PC-3 (cell line): Measurements from ENCODE around the gene PLA2G2C. TPM values are rescaled to one million over a fixed set of nuclear protein-coding genes. Genes with fewer than 3 reads are reported as not detected.
A peak's percentile ranks its signal among the peaks of the same experiment; 100 is the strongest.

ENCODE experiments used
- ATAC-seq: fragments of 200-7000 bp; cut with Tn5 transposase; 2 replicates; pipeline ENCODE4 v1.9.1; 2020; ENCODE audit warnings: mild to moderate bottlenecking, moderate library complexity
- BruUV-seq: library from RNA; stranded (reverse); fragments of 400-500 nt; replicated peaks from 2 replicates; lab custom pipeline; 2021; lab: Mats Ljungman, UMichigan
- CTCF ChIA-PET: fragments of 300-600 bp; sonication (Branson Sonifier 250); formaldehyde crosslinking; loops from one replicate; lab custom pipeline; 2022; ENCODE audit warnings: antibody characterized with exemption; lab: Charles Lee
- POLR2A ChIA-PET: fragments of 300-600 bp; sonication (Branson Sonifier 250); formaldehyde crosslinking; loops from one replicate; lab custom pipeline; 2022; ENCODE audit warnings: antibody characterized with exemption; ENCODE audit not compliant: unreplicated experiment; lab: Charles Lee
- DNase-seq: peaks from one replicate; pipeline ENCODE4 v3.0.0-alpha.2; 2015
- H2AFZ ChIP-seq: fragments of 300-600 bp; sonication (generic); 2 replicates; pipeline ENCODE4 v1.6.0; 2016; ENCODE audit warnings: antibody characterized with exemption, low read length
- H3F3A ChIP-seq: fragments of 300-600 bp; sonication (generic); one replicate; pipeline ENCODE4 v1.6.0; 2017; ENCODE audit warnings: antibody characterized with exemption, low read length, control low read depth, mild to moderate bottlenecking; ENCODE audit not compliant: unreplicated experiment
- H3K27ac ChIP-seq: fragments of 300-600 bp; sonication (generic); 2 replicates; pipeline ENCODE4 v1.5.1; 2016; ENCODE audit warnings: mild to moderate bottlenecking, low read length
- H3K27me3 ChIP-seq: fragments of 300-600 bp; sonication (generic); 2 replicates; pipeline ENCODE4 v1.6.1; 2016; ENCODE audit warnings: low read length, mixed read lengths
- H3K36me3 ChIP-seq: fragments of 300-600 bp; sonication (generic); 2 replicates; pipeline ENCODE4 v1.6.1; 2016; ENCODE audit warnings: low read depth, mixed run types, low read length, mixed read lengths
- H3K4me1 ChIP-seq: fragments of 300-600 bp; sonication (generic); 2 replicates; pipeline ENCODE4 v1.5.1; 2016; ENCODE audit warnings: low read length; ENCODE audit not compliant: insufficient read depth
- H3K4me2 ChIP-seq: fragments of 300-600 bp; sonication (generic); 2 replicates; pipeline ENCODE4 v1.6.0; 2016; ENCODE audit warnings: low read length
- H3K4me3 ChIP-seq: fragments of 300-600 bp; sonication (generic); 2 replicates; pipeline ENCODE4 v1.5.1; 2016; ENCODE audit warnings: mild to moderate bottlenecking, low read length, mixed read lengths
- H3K79me2 ChIP-seq: fragments of 300-600 bp; sonication (generic); 2 replicates; pipeline ENCODE4 v1.6.1; 2017; ENCODE audit warnings: low read length, mixed read lengths
- H3K9ac ChIP-seq: fragments of 300-600 bp; sonication (generic); 2 replicates; pipeline ENCODE4 v1.6.0; 2016; ENCODE audit warnings: mild to moderate bottlenecking, low read length
- H3K9me2 ChIP-seq: fragments of 300-600 bp; sonication (generic); replicated peaks from 2 replicates; pipeline ENCODE4 v1.6.1; 2016; ENCODE audit warnings: mixed run types, low read length, mixed read lengths
- H3K9me3 ChIP-seq: fragments of 300-600 bp; sonication (generic); 2 replicates; pipeline ENCODE4 v1.6.1; 2016; ENCODE audit warnings: low read length, mixed read lengths
- H4K20me1 ChIP-seq: fragments of 300-600 bp; sonication (generic); 2 replicates; pipeline ENCODE4 v1.6.1; 2016; ENCODE audit warnings: low read length, mixed read lengths
- EZH2 ChIP-seq: fragments of 300-600 bp; sonication (generic); IDR thresholded peaks from one replicate; pipeline ENCODE4 v1.6.1; 2017; ENCODE audit warnings: antibody characterized with exemption, mild to moderate bottlenecking, low read length; ENCODE audit not compliant: unreplicated experiment
- EZH2phosphoT487 ChIP-seq: fragments of 300-600 bp; sonication (generic); IDR thresholded peaks from 2 replicates; pipeline ENCODE4 v1.6.1; 2018; ENCODE audit warnings: mild to moderate bottlenecking, antibody characterized with exemption, low read length, borderline replicate concordance
- intact Hi-C: fragments of 100-400 bp; cut with micrococcal nuclease; formaldehyde crosslinking; loops from 2 replicates; pipeline ENCODE4 v1.9.0; 2023
- total RNA-seq: library from RNA; depleted of rRNA; stranded (reverse); fragments of >200 nt; gene quantifications from 2 replicates; pipeline ENCODE4 v1.2.3, GENCODE V29; 2014
- TF ChIP-seq, protein P1 (sequence below): fragments of 300-600 bp; sonication (generic); conservative IDR thresholded peaks from 2 replicates; pipeline ENCODE4 v1.5.1; 2017; ENCODE audit warnings: antibody characterized with exemption, low read depth, mild to moderate bottlenecking, low read length

Gene PLA2G2C
- total RNA-seq, 1 experiment from 2014 or later = not detected

GRCh38 chr1:20124456-20125057, 61.8 kb downstream of the PLA2G2C start:
- H3K4me1 ChIP-seq = peaks cover 13% of the 10 kb centered on the region
- no peaks in the 10 kb centered on the region for H3K9me3 ChIP-seq
- POLR2A ChIA-PET = interaction anchor here (0.6 kb wide), 1 partner anchor 12 kb away, joined by 3 read pairs; no protein-coding TSS in a partner anchor
- CTCF ChIA-PET = no interaction called here
- intact Hi-C loops = no loop called here
- peak; percentile 95 for DNase-seq
- no peaks in the 10 kb centered on the region for H4K20me1 ChIP-seq
- H3K9me2 ChIP-seq = no peaks in the 10 kb centered on the region
- TF ChIP-seq, protein P1, sequence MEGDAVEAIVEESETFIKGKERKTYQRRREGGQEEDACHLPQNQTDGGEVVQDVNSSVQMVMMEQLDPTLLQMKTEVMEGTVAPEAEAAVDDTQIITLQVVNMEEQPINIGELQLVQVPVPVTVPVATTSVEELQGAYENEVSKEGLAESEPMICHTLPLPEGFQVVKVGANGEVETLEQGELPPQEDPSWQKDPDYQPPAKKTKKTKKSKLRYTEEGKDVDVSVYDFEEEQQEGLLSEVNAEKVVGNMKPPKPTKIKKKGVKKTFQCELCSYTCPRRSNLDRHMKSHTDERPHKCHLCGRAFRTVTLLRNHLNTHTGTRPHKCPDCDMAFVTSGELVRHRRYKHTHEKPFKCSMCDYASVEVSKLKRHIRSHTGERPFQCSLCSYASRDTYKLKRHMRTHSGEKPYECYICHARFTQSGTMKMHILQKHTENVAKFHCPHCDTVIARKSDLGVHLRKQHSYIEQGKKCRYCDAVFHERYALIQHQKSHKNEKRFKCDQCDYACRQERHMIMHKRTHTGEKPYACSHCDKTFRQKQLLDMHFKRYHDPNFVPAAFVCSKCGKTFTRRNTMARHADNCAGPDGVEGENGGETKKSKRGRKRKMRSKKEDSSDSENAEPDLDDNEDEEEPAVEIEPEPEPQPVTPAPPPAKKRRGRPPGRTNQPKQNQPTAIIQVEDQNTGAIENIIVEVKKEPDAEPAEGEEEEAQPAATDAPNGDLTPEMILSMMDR = no peak
- TF ChIP-seq EZH2phosphoT487 (no peak), EZH2 (no peak)
- H3K4me2 ChIP-seq = peak overlapping the region; percentile 36
- H3F3A ChIP-seq = no peaks in the 10 kb centered on the region
- peak; percentile 99 for ATAC-seq
- no peaks in the 10 kb centered on the region for H3K79me2 ChIP-seq
- no peak overlapping the region for H3K4me3 ChIP-seq
- H3K27me3 ChIP-seq = peaks cover 6% of the 10 kb centered on the region; the same call in 1 of the 2 replicates
- no peak overlapping the region for H3K9ac ChIP-seq
- no TSS peak for BruUV-seq
- no peak overlapping the region for H3K27ac ChIP-seq
- H2AFZ ChIP-seq = no peak overlapping the region
- no peaks in the 10 kb centered on the region for H3K36me3 ChIP-seq

DNA sequence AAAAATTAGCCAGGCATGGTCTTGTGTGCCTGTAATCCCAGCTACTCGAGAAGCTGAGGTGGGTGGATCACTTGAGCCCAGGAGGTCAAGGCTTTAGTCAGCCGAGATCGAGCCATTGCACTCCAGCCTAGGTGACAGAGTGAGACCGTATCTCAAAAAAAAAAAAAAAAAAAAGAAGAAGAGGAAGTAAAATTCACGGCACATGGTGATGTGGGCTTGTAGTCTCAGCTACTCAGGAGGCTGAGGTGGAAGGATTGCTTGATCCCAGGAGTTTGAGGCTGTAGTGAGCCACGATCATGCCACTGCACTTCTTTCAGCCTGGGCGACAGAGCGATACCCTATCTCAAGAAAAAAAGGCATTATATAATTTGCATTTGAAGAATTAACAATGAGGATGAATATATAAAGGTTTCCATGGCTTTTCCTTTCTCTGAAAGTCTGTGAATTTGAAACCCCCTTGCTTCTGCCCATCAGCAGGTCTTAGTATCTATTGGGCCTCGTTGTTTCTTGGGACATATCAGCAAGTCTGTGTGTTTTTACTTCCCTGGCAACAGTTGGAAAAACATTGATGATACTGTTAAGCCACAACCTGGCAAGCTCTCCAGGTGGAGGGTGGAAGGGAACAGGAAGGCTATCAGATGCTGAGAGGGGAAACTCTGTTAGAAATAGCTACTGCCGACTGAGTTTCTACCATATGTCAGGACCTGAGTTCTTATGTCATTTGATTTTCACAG, 62.4 kb downstream of the PLA2G2C start:
- peaks cover 6% of the 10 kb centered on the region; the same call in 1 of the 2 replicates for H3K27me3 ChIP-seq
- H3K27ac ChIP-seq = no peak overlapping the region
- H3K9me2 ChIP-seq = no peaks in the 10 kb centered on the region
- no peaks in the 10 kb centered on the region for H3K9me3 ChIP-seq
- intact Hi-C loops = no loop called here
- peaks cover 13% of the 10 kb centered on the region for H3K4me1 ChIP-seq
- DNase-seq (peak; percentile 16), ATAC-seq (no peak)
- no peak overlapping the region for H3K9ac ChIP-seq
- H3K4me3 ChIP-seq = no peak overlapping the region
- H3F3A ChIP-seq = no peaks in the 10 kb centered on the region
- ChIA-PET CTCF (no interaction called here), POLR2A (interaction anchor here (0.6 kb wide), 1 partner anchor 13 kb away, joined by 3 read pairs; no protein-coding TSS in a partner anchor)
- no peaks in the 10 kb centered on the region for H4K20me1 ChIP-seq
- H3K4me2 ChIP-seq = peak overlapping the region; percentile 30; the same call in 1 of the 2 replicates
- TF ChIP-seq, protein P1 = no peak
- no peak for TF ChIP-seq EZH2
- no peak for TF ChIP-seq EZH2phosphoT487
- H2AFZ ChIP-seq = no peak overlapping the region
- no peaks in the 10 kb centered on the region for H3K79me2 ChIP-seq
- no peaks in the 10 kb centered on the region for H3K36me3 ChIP-seq
- no TSS peak for BruUV-seq
